GM21390 (cell line): ENCODE measurements around the gene ZNF451.

ENCODE experiments used
- ATAC-seq: cut with Tn5 transposase; IDR thresholded peaks from one replicate; pipeline ENCODE4 v1.9.1; 2021; ENCODE audit not compliant: unreplicated experiment

Gene ZNF451

GRCh38 chr6:57198926-57199636 lies 109.1 kb downstream of the ZNF451 start:
- ATAC-seq: no peak

- no peak for ATAC-seq
Measured at GRCh38 chr6:57201718-57202117, 111.7 kb downstream of the ZNF451 start.

- ATAC-seq: no peak
Measured at GRCh38 chr6:57205550-57206328, 115.8 kb downstream of the ZNF451 start.

- no peak for ATAC-seq
Measured at GRCh38 chr6:57207141-57207540, 117.2 kb downstream of the ZNF451 start.

- ATAC-seq: no peak
Measured at GRCh38 chr6:57207872-57208271, 117.9 kb downstream of the ZNF451 start.

- ATAC-seq: no peak
Measured at GRCh38 chr6:57209030-57209429, 119.0 kb downstream of the ZNF451 start.

- ATAC-seq: no peak
Measured at GRCh38 chr6:57210060-57210459, 120.1 kb downstream of the ZNF451 start.

GRCh38 chr6:57215260-57215659 lies 125.3 kb downstream of the ZNF451 start:
- no peak for ATAC-seq

- no peak for ATAC-seq
Measured at GRCh38 chr6:57216235-57217101, 126.5 kb downstream of the ZNF451 start.

GRCh38 chr6:57217270-57217669 lies 127.3 kb downstream of the ZNF451 start:
- no peak for ATAC-seq
